Ascending aorta (tissue), 2 donors: ENCODE results near the gene MAPK10. TPM values are rescaled to one million over a fixed set of nuclear protein-coding genes. Genes with fewer than 3 reads are reported as not detected.
A peak's percentile ranks its signal among the peaks of the same experiment; 100 is the strongest.
"Not testable (repeated sequence)": the region's sequence is repeated elsewhere in the genome, so short reads cannot be mapped to it uniquely, and the experiment has no call there.

ENCODE experiments used
- DNase-seq, 2 donors: peaks; one replicate each; pipeline ENCODE4 v3.0.0-alpha.2; 2019; ENCODE audit warnings: low spot score in 2 of 2
- H3K27ac ChIP-seq, 2 donors: fragments of 200-600 bp; sonication (generic); one replicate each; pipeline ENCODE4 v1.5.1; 2016 to 2017; ENCODE audit warnings: mild to moderate bottlenecking in 1 of 2
- H3K27me3 ChIP-seq: fragments of 200-600 bp; sonication (generic); one replicate; pipeline ENCODE4 v1.5.1; 2017
- H3K36me3 ChIP-seq, 2 donors: fragments of 200-600 bp; sonication (generic); one replicate each; pipeline ENCODE4 v1.5.1; 2016
- H3K4me1 ChIP-seq, 2 donors: fragments of 200-600 bp; sonication (generic); one replicate each; pipeline ENCODE4 v1.5.1; 2016 to 2017; ENCODE audit warnings: mild to moderate bottlenecking in 1 of 2
- H3K4me3 ChIP-seq, 2 donors: fragments of 200-600 bp; sonication (generic); one replicate each; pipeline ENCODE4 v1.5.1; 2016 to 2017; ENCODE audit warnings: mild to moderate bottlenecking in 1 of 2
- H3K9me3 ChIP-seq, 2 donors: fragments of 200-600 bp; sonication (generic); one replicate each; pipeline ENCODE4 v1.5.1; 2016
- intact Hi-C: fragments of 100-400 bp; cut with DNase I; formaldehyde crosslinking; loops from one replicate; pipeline ENCODE4 v1.15.1; 2023
- total RNA-seq: library from RNA; depleted of rRNA; stranded (reverse); fragments of >200 nt; gene quantifications from one replicate; pipeline ENCODE4 v1.1.0, GENCODE V29; 2016
- TF ChIP-seq, protein P1 (sequence below), 3 experiments: fragments of 200-600 bp in 2 of 3; fragments of 450-650 bp in 1 of 3; sonication (generic) in 2 of 3; IDR thresholded peaks; one replicate each; pipeline ENCODE4 v1.5.1; 2016 to 2019; ENCODE audit warnings: antibody characterized with exemption in 3 of 3, mild to moderate bottlenecking in 1 of 3, moderate library complexity in 1 of 3

The MAPK10 gene
- total RNA-seq, 1 donor from 2014 or later = 9.3 TPM

DNA sequence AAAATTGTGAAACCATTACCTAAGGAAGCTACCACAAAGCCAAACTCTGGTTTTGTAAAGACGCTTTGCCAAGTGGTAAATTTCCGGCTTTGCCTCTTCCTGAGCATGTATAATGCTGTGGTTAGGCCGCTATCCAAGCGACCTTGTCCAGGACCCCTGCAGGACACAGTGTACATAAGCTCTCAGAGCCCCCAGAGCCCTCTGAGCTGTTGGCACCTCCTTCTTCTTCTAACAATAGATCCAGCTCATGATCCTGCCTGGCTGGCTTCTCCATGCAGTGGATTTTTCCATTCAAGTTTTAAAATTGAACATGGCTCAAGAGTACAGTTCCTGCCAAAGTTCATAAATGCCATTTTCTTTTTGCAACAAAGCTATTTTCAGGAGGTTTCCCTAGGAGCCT, 326.7 kb downstream of the MAPK10 start:
- H3K4me1 ChIP-seq = peaks cover 0 to 9% of the 10 kb centered on the region in 2 donors
- no peaks in the 10 kb centered on the region for H3K36me3 ChIP-seq
- peak in 1 of 2 donors; percentile 89 for DNase-seq
- no peaks in the 10 kb centered on the region for H3K9me3 ChIP-seq
- intact Hi-C loops = loop anchor here (2.0 to 5.0 kb wide), 2 partner anchors 22 to 241 kb away; no protein-coding TSS in a partner anchor
- H3K27ac ChIP-seq = peak overlapping the region; percentile 82 to 95
- TF ChIP-seq, protein P1, sequence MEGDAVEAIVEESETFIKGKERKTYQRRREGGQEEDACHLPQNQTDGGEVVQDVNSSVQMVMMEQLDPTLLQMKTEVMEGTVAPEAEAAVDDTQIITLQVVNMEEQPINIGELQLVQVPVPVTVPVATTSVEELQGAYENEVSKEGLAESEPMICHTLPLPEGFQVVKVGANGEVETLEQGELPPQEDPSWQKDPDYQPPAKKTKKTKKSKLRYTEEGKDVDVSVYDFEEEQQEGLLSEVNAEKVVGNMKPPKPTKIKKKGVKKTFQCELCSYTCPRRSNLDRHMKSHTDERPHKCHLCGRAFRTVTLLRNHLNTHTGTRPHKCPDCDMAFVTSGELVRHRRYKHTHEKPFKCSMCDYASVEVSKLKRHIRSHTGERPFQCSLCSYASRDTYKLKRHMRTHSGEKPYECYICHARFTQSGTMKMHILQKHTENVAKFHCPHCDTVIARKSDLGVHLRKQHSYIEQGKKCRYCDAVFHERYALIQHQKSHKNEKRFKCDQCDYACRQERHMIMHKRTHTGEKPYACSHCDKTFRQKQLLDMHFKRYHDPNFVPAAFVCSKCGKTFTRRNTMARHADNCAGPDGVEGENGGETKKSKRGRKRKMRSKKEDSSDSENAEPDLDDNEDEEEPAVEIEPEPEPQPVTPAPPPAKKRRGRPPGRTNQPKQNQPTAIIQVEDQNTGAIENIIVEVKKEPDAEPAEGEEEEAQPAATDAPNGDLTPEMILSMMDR (IDR thresholded peaks at IDR 0.05) = no peak
- H3K4me3 ChIP-seq = peak overlapping the region in 1 of 2 donors; percentile 53
- no peaks in the 10 kb centered on the region for H3K27me3 ChIP-seq

DNA sequence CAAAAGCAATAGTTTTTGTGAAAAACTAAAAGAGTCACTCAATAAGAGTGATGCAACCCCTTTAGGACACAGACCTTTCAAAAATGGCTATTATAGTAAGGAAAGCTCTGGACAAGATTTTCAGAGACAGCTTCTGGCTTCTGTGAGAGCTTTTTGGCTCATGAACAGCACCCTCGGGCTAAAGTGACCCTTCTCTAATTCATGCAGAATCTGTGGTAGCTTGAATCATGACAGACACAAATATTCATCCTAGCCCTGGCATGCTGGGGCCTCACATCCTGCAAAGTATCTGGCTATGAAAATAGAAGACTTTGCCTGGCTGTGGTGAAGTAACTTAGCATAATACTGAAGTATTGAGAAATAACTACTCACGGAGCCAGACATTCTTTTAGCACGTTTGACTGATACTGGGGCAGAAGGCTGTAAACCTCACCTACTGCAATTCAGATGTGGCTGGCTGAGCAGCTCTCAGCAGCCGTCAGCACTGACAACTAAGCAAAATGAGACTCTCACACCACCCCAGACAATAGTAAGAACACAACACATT, 327.3 kb downstream of the MAPK10 start:
- H3K27ac ChIP-seq = peak overlapping the region; percentile 82 to 95
- H3K9me3 ChIP-seq = no peaks in the 10 kb centered on the region
- intact Hi-C loops = loop anchor here (2.0 to 5.0 kb wide), 2 partner anchors 22 to 240 kb away; no protein-coding TSS in a partner anchor
- H3K36me3 ChIP-seq = no peaks in the 10 kb centered on the region
- H3K27me3 ChIP-seq = no peaks in the 10 kb centered on the region
- peak in 1 of 2 donors; percentile 77 for DNase-seq
- H3K4me3 ChIP-seq = peak overlapping the region in 1 of 2 donors; percentile 53
- TF ChIP-seq, protein P1 (IDR thresholded peaks at IDR 0.05) = no peak
- H3K4me1 ChIP-seq = peaks cover 0 to 9% of the 10 kb centered on the region in 2 donors

DNA sequence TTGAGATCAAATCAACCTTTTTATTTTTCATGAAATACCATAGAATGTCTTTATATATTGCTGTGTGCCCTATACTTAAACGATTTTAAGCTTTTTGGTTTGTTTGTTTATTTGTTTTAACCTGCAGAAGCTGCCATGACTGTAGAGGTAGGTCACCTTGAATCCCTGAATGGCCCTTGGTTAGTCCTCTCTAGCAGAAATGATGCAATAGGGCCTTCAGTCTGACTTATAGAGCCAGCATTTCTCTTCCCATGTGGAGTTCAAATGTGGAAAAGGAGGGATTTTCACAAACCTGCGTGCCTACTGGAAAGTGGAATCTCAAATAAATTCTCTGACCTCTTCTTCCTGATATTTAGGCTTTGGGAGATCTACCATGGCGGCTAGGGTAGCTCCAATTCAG, 327.9 kb downstream of the MAPK10 start:
- peak overlapping the region; percentile 82 to 95 for H3K27ac ChIP-seq
- DNase-seq = no peak
- H3K36me3 ChIP-seq = no peaks in the 10 kb centered on the region
- no peaks in the 10 kb centered on the region for H3K9me3 ChIP-seq
- TF ChIP-seq, protein P1 (IDR thresholded peaks at IDR 0.05) = no peak
- H3K4me3 ChIP-seq = no peak overlapping the region
- peaks cover 0 to 9% of the 10 kb centered on the region in 2 donors for H3K4me1 ChIP-seq
- H3K27me3 ChIP-seq = no peaks in the 10 kb centered on the region
- intact Hi-C loops = loop anchor here (2.0 to 5.0 kb wide), 2 partner anchors 21 to 240 kb away; no protein-coding TSS in a partner anchor

DNA sequence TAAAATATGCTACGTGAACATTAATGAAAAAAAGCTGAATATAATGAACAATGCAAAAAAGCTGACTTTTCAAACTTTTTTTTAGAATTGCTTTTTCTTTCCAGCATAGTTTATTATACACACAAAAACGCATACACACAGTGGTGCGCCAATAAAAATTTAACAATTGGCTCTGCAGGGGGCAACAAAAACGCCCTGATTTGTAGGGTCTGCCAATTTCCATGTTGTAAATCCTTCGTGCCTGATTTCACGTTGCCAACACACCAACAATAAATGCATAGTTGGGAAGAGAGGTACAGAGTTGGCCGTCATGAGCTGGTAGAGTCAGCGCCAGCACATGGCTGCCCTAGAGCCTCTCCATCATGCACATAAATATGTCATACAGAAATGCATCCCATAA, 333.1 kb downstream of the MAPK10 start:
- H3K27me3 ChIP-seq = no peaks in the 10 kb centered on the region

DNA sequence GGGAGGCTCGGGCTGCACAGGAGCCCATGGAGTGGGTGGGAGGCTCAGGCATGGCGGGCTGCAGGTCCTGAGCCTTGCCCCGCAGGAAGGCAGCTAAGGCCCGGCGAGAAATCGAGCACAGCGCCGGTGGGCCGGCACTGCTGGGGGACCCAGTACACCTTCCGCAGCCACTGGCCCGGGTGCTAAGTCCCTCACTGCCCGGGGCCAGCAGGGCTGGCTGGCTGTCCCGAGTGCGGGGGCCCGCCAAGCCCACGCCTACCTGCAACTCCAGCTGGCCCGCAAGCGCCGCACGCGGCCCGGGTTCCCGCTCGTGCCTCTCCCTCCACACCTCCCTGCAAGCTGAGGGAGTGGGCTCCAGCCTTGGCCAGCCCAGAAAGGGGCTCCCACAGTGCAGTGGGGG, 338.2 kb downstream of the MAPK10 start:
- H3K4me3 ChIP-seq, H3K36me3 ChIP-seq, intact Hi-C loops, H3K27me3 ChIP-seq, DNase-seq, H3K27ac ChIP-seq, H3K4me1 ChIP-seq, H3K9me3 ChIP-seq: not testable (repeated sequence)

More for the DNA sequence above, 333.1 kb downstream of the MAPK10 start:
- intact Hi-C loops = no loop called here
- Histone ChIP-seq H3K9me3 (no peaks in the 10 kb centered on the region), H3K27ac (no peak overlapping the region), H3K4me1 (no peaks in the 10 kb centered on the region), H3K36me3 (no peaks in the 10 kb centered on the region), H3K4me3 (no peak overlapping the region)
- DNase-seq = no peak
- TF ChIP-seq, protein P1 (IDR thresholded peaks at IDR 0.05) = no peak

DNA sequence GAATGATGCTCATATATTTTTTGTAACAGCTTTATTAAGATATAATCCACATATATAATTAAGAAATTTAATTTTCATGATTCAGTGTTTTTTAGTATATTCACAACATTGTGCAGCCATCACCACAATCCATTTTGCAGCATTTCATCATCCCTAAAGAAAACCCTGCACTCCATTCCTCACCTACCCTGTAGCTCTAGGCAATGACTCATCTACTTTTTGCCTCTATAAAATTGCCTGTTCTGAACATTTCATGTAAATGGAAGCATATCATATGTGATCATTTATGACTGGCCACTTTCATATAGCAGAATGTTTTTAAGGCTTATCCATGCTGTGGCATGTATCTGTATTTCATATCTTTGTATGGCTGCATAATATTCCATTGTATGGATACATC, 339.9 kb downstream of the MAPK10 start:
- Histone ChIP-seq H3K36me3 (no peaks in the 10 kb centered on the region), H3K27ac (no peak overlapping the region), H3K4me3 (no peak overlapping the region), H3K4me1 (no peaks in the 10 kb centered on the region), H3K9me3 (no peaks in the 10 kb centered on the region), H3K27me3 (no peaks in the 10 kb centered on the region)
- TF ChIP-seq, protein P1 (IDR thresholded peaks at IDR 0.05) = no peak
- intact Hi-C loops = no loop called here
- no peak for DNase-seq
